Measurements from ENCODE around the gene FBXL15.

Gene FBXL15

DNA sequence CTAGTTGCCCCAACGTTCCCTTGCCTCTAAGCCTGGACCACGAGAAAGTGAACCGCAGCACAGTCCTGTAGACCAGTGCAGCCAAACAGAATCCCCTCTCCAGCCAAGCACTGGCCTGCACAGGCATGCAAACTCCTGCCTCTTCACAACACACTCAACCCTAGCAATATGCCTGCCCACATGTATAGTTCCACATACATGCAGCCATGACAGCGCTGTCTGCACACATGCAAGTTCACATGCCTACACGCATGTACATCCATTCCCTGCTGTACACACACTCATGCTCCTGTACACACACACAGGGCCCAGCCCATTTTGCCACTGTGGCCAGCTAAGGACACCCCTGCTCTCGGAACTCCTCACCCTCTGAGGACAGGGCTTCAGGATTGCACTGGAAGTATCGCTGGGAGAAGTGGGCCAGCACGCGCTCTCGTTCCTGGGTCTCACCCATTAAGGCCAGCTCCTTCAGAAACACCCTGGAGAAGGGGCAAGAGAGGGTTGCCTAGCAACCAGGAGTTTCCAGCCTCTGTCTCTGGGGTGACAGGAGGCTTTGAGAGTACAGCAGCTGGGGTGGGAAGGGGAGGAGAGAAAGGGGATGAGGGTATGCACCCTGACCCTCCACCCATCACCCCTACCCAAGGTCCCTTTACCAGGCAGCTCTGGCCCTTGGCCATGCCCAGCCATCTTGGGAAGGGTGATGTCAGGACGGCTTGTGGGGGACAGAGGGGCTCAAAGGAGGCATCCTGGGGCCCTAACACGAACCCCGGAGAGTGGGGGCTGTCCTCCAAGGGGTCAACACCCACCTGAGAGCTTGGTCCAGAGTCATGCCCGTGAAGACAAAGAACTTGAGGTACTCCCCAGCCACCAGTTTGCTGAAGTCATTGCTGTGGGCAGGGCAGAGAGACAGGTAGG is 9.0 kb upstream of the FBXL15 start:
- DNase-seq, result no peak

DNA sequence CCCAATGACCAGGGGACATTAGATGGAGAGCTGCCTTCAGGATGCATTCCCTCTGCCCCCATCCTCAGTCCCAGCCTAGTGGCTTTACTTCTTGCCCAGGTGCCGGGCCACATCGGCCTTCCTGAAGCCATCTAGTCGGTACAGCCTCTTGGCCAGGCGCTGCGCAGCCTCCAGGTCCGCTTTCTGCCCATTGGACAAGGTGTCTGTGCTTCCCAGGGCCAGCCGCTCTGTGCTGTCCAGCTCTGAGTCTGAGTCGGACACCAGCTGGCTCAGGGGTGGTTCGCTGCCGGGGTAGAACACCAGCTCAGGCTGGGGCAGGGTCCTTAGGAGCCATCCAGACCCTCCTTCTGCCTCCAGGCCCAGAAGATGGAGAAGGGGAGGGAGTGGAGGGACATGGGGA is 8.3 kb upstream of the FBXL15 start:
- DNase-seq, result no peak

DNA sequence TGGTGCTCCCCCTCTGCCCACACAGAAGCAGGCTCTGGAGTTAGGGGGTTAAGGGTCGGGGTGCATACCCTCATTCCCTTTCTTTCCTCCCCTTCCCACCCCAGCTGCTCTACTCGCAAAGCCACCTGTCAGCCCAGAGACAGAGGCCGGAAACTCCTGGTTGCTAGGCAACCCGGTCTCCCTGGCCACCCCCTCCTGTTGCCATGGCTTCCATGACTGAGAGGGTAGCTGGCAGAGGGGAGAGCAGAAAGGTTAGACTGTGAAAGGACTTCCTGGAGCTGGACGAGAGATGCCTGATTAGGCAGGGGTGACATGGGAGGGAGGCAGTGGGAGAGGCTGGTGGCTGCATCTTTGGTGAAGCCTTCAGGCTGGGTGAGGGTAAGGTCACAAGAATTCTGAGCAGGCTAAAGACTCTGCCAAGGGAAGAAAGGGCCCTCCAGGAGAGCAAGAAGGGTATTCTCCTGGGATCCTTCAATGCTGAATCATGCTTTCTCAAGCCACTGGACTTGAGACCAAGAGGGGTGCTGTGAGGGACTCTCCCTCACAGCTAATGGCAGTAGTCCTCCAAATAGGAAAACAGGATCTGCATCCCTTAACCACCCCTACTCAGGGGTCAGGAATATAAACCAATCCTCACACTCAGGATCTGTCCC is 7.5 kb upstream of the FBXL15 start:
- DNase-seq, result peak; percentile 53

DNA sequence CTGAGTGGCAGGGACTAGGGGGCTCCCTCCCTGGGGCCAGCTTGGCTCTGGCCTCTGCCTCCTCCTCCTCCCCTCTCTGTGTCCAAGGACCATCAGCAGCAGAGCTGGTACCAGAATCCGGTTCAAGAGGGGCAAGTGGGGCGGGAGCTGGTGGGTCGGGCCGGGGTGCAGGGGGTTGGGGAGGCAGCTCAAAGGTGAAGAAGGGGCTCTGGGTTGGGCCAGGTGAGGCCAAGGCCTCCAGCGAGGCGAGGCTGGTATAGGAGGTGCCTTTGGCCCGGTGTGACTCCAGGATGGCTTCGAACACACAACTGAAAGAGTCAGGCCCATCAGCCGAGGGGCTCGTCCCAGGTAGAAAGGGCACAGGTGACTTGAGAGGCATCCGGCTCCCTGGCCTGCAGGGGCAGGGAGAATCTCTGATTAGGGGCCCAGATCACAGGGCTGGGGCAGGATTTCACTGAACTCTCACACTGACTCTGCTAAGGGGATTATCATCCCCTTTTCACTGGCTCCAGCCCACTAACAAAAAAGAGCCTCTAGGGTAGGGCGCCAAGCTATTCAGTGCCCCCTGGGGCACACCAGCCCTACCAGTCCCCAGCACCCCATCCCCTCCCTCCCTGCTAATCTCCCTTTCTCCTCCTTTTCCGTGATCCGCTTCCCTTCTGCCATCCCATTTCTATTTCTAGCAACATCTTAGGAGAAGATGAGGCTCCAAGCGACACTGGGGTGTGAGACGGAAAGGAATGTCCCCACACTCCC is 6.7 kb upstream of the FBXL15 start:
- no peak for DNase-seq

DNA sequence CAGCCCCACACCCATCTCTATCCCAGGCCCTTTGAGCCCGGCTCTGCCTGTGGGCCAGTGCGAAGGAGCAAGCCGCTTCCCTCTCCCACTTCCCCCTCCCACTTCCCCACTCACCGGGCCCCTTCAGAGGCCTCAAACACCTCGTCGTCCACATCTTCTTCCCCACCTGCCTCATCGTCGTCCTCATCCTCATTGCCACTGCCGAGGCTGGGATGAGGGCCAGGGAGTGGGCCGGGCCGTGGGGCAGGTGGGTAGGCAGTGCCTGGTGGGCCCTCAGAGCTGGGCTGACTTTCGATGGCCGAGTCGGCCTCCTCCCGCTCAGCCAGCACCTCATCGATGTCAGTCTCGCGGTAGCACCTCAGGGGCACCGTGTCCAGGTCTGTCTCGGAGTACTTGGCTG is 5.9 kb upstream of the FBXL15 start:
- no peak for DNase-seq

DNA sequence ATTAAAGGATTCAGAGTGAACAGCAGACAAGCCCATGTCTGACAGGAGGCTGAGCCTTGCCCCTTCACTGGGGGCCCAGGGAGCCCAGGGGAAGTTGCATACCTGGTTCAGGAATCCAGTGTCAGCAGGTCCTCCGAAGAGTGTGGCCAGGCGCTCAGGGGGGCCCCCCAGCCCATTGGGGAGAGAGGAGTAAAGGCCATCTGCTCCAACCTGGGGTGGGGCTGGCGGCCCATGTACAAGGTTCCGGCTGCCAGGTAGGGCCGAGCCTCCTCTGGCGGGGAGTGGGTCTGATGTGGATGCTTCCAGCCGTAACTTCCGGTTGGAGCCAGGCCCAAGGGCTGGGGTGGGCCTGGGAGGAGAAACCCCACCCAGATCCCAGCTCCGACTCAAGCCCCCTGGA is 4.4 kb upstream of the FBXL15 start:
- no peak for DNase-seq

DNA sequence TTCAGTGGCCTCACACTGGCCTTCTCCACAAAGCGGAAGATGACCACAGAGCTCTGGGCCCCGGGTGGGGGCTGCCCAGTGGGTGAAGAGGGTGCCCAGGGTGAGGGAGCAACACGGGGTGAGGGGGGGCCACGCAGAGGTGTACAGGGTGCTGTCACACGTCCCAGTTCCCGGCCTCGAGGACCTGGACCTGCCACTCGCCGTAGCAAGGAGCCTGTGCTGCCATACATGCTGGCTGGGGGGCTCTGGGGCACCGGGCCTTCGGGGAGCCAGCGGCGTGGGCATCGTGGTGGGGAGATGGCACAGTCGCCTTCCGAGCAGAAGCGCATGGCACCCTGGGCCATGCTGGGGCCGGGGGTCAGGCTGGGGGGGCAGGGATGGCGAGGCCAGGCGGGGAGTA is 3.9 kb upstream of the FBXL15 start:
- no peak for DNase-seq

DNA sequence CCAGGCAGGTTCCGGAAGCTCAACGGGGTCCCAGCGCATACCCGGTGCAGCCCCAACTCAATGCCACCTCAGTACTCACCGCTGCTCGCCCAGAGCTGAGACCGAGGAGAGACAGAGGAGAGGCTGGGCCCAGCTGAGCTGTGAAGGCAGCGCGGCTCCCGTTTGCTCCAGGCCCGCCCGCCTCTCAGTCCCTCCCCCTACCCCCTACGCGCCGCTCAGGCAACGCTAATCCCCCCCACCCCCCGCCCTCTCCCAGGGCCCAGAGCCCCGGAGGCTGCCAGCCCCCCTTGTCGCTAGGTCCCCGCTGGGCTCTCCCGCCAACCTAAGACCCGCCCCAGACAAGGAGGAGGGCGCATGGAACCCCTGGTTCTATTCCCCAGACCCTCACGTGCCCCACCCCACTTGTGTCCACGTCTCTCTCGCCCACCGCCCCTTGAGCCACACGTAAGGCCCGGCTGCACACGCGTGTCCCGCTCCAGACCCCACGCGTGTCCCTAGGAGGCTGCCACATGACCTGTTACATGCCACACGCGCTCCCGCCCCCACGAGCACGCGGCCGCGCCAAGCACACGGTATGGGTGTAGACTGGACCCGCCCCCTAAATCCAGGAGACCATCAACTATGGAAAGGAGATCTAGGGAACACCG is 1.9 kb upstream of the FBXL15 start, which contains the start of gene PSD:
Gene PSD, minus strand, starts transcription at position 164 of the 647 bp plus-strand sequence. CDS start 1,747 bp downstream, outside the sequence.
- DNase-seq, result no peak

DNA sequence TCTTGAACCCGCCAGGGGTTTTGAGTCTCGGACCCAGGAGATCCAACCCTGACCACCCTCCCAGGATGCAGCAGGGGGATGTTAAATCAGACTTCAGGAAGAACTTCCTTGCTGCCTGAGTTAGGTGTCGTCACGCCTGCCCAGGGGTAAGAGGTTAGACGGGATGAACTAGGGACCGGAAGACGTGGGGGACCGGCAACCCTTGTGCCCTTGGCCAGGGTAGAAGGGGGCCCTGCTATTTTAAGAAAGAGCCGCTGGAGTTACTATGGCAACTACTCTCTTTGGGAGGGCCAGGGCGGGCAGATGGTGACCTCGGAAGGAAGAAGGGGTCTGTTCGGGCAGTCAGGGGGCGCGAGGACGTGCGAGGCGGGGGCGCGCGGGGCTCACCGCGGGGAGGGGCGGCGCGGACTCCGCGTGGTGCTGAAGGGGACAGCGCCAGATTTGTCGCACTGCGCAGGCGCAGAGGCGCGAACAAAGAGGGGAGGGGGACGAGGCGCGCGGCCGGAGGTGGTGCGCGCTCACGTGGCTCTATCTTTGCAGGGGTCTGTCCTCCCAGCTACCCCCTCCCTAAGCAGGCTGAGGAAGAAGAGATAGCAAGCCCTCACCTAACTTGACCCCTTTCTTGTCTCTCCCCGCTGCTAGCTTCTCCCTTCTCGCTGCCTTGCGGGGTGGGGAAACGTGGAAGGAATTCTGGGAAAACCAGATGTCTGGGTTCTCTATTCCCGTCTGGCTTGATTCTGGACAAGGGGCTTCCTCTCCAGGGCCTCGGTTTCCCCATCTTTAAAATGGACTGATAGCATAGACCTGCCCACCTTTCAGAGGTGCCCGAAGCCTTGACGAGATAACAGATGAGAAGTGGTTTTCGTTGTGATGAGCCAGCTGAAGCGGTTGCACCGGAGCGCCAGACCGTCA is 1.1 kb upstream of the FBXL15 start:
- DNase-seq, result peak; percentile 76

DNA sequence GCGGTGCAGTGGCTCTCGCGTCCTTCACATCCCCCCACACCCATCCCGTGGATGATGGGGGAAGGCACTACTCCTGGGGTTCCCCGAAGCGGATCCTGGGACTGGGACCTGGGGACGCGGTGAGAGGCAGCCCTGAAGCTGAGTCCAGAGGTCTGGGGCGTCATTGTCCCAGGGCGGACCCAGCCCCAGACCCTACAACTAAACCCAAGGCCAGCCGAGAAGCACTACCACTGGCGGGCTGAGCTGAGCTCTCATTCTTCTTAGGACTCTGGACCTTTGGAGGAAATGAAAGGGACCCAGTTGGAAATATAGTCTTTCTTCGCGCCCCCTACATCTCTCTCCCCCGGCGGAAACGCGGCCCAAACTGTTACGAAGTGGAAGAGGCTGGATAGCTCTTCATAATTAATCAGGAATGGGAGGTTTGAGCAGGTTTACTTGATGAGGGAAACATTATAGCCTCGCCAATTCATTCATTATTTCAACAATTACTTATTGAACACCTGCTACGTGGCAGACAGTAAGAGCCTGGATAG is 389 bp upstream of the FBXL15 start:
- DNase-seq, result no peak

DNA sequence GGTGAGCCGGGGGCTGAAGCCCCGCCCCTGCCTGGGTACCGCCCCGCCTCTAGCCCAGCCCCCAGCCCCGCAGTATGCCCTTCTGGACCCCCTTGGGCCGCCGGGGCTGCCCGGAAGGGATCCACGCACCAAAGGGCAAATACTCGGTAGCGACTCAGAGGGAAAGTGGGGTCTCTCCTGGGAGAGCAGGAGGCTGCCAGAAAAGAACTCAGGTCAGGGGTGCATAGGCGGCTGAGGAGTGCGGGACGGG is 796 bp downstream of the FBXL15 start:
- no peak for DNase-seq

DNA sequence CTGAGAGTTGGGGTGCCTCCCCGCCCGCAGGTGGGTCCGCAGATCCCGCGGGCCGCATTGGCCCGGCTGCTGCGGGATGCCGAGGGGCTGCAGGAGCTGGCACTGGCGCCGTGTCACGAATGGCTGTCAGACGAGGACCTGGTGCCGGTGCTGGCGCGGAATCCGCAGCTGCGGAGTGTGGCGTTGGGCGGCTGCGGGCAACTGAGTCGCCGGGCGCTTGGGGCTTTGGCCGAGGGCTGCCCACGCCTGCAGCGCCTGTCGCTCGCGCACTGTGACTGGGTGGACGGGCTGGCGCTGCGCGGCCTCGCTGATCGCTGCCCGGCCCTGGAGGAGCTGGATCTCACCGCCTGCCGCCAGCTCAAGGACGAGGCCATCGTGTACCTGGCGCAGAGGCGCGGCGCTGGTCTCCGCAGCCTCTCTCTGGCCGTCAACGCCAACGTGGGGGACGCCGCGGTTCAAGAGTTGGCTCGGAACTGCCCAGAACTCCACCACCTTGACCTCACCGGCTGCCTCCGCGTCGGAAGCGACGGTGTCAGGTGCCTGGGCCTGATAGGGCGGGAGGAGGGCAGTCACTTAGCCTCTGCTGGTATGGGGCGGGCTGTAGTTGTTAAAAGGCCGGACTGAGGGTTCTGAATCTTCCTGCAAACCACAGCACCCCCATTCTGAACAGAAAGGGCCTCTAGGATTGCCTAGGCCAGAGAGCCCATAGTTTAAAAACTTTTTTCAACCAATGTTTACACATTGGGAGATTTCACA is 1.3 kb downstream of the FBXL15 start:
- DNase-seq, result no peak

DNA sequence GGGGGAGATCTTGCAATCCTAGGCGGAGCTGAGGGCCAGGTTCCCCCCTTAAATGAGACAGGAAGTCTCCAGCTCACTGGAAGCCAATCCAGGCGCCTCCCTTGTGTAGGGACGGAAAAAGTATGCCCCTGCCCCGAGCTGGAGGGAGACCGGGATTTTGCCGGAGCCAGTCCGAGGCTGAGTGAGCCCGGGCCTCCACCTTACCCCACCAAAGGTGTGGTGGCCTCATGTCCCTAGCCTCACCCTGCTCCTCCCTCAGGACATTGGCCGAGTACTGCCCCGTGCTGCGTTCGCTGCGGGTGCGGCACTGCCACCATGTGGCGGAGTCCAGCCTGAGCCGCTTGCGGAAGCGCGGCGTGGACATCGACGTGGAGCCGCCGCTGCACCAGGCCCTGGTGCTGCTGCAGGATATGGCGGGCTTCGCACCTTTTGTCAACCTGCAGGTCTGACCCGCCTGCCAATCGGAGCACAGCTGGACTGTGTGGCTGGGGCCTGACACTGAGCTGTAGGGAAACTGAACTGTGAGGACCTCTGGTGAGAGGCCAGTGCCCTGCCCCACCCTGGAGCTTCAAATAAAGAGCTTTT is 2.0 kb downstream of the FBXL15 start:
- DNase-seq, result peak; percentile 73

DNA sequence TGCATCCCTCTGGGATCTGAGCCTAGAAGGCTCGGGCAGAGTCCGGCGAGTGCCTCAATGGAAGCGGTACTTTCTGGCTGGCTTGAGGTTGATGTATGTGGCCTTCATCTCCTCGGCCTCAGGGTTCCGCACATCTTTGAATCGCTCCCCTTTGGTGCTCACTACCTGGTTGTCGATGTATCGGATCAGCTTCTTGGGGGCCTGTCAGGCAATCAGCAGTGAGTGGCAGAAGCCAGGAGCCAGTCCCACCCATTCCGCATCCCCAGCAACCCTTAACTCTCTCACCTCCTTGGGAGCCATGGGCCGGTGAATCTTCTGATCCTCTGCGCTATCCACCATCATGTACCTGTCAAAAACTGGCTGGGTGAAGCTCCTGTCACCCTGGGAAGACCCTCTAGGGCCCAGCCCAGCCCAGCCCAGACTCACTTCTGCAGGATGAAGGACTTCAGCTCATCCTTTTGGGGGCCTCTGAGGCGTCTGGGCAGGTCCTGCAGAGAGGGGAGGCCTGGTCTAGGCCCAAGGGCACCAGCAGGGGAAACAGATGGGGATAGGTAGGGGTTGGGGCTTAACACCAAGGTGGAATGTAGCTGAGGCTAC is 2.8 kb downstream of the FBXL15 start:
- DNase-seq, result no peak

DNA sequence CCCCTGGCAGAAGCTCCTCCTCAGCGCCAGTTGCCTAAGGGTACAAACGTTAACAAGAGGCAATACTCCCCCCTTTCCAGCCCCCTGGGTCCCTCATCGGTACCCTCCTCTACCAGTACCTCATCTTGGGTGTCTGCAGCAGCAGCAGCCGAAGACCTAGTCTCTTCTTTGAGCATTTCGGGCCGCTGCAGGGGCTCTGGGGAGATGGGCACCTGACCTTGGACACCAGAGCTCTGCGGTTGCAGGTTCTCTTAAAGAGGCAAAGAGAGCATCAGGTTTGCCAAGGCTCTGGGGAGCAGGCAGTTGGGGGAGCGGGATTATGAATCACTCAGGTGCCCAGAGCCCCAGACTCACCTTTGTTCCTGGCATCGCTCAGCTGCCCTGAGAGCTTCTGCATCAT is 3.5 kb downstream of the FBXL15 start:
- no peak for DNase-seq

DNA sequence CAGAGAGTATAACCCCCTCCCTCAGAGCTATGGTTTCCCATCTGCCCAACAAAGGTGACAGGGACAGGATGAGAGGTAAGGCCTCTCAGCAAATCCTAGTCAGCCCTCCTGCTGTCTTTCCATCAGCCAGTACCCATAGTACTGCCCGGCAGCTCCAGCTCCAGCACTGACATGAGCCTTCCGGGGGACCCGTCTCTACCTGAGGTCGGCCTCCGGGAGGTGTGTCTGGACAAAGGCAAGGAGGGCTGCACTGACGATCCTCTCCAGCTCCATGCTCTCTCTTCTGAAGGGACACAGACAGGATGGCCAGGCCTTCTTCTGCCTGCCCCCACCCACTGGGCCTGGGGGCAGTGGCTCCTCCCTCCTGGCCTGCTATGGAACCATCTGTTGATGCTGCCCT is 4.3 kb downstream of the FBXL15 start:
- no peak for DNase-seq

DNA sequence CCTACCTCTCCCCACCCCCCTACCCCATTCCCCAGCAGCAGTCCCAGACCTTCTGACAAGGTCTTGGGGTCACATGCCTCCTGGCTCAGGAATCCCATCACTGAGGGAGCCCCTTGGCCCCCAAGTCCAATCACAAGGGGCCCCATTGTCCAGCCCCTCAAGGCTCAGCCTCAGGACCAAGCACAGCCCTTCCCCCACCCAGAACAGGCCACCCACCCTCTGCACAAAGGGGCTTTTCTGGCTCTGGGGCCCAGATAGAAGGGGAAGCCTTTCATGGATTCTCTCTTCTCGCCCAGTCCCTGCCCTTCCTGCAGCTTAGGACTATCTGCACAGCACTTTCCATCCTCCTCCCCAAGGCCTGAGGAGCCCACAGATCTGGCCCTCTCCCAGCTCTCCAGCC is 4.8 kb downstream of the FBXL15 start:
- DNase-seq, result no peak

DNA sequence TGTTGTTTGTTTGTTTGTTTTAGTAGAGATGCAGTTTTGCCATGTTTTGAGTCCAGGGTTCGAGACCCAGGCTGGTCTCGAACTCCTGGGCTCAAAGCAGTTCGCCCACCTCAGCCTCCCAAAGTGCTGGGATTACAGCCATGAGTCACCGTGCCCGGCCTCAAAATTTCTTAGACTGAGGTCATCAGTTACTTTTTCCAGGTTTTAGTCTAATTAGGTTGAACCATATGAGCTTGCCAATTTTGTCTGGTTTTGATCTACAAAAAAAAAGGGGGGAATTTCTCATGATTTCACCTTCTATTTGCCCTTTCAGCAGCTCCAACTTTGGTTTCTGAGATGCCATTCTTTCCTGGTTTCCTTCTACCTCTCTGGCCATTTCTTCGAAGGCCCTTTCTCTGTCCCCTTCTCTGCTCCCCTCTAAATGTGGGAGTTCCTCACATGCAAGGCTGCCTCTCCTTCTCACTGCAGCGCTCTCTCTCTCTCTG is 6.2 kb downstream of the FBXL15 start:
- no peak for DNase-seq

DNA sequence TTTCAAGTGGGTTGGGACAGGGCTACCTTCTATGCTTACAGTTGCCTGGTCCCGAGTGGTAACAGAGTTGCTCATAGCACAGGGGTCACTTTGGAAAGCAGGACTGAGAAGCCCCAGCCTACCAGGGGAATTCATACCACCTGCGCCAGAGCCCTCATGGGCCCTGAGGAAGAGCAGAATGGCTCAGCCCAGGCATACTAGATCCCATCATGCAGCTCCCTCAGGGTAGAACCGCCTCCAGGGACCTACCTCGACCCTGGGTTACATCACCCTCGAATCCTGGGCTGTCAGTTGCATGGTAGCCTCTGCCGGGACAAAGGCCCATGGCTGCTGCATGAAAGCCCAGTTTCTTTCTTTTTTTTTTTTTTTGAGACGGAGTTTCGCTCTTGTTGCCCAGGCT is 8.8 kb downstream of the FBXL15 start:
- no peak for DNase-seq

DNA sequence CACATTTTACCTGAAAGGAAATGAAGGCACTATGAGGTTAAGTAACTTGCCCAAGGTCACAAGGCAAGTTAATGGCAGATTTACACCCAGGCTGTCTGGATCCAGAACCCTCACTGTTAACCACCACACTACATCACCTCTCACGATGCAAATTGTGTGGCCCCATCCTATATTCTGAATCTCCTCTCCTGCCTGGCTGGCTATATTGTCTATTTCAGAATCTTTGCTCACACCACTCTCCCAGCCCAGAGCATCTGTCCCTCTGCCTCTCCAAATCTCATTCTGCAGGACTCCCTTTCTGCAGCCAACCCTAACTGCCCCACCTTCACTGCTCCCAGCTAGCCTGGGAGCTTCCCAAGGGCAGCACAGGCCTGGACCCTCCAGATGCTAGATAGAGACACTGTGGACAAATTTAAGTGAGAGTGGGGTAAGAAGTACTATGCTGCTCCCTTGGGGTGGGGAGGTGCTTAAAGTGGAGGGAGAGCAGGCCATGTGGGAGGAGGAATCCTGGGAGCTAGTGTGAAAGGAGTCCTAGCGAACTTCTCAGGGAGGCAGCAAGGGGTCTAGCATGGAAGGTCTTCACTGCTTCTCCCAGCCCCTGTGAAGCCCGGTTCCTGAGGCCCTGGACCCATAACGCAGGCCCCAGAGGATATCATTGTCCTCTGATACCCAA is 11.0 kb downstream of the FBXL15 start:
- DNase-seq, result no peak
